ENCODE data around the gene CCAR1.
"Not testable (repeated sequence)": the region's sequence is repeated elsewhere in the genome, so short reads cannot be mapped to it uniquely, and the experiment has no call there.

Gene CCAR1, protein sequence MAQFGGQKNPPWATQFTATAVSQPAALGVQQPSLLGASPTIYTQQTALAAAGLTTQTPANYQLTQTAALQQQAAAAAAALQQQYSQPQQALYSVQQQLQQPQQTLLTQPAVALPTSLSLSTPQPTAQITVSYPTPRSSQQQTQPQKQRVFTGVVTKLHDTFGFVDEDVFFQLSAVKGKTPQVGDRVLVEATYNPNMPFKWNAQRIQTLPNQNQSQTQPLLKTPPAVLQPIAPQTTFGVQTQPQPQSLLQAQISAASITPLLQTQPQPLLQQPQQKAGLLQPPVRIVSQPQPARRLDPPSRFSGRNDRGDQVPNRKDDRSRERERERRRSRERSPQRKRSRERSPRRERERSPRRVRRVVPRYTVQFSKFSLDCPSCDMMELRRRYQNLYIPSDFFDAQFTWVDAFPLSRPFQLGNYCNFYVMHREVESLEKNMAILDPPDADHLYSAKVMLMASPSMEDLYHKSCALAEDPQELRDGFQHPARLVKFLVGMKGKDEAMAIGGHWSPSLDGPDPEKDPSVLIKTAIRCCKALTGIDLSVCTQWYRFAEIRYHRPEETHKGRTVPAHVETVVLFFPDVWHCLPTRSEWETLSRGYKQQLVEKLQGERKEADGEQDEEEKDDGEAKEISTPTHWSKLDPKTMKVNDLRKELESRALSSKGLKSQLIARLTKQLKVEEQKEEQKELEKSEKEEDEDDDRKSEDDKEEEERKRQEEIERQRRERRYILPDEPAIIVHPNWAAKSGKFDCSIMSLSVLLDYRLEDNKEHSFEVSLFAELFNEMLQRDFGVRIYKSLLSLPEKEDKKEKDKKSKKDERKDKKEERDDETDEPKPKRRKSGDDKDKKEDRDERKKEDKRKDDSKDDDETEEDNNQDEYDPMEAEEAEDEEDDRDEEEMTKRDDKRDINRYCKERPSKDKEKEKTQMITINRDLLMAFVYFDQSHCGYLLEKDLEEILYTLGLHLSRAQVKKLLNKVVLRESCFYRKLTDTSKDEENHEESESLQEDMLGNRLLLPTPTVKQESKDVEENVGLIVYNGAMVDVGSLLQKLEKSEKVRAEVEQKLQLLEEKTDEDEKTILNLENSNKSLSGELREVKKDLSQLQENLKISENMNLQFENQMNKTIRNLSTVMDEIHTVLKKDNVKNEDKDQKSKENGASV

GRCh38 chr10:68720793-68721672 lies at the start of gene CCAR1:
Gene CCAR1, plus strand, starts transcription at chr10:68721239. Its CDS starts 1,266 bp downstream, at chr10:68722505.
- peak; percentile 86 to 89 (median 87) for DNase-seq (ENCODE audit: low read depth in 2 of 3, low spot score in 2 of 3)

GRCh38 chr10:68684413-68684812 lies 36.6 kb upstream of the CCAR1 start:
- no peak for DNase-seq (ENCODE audit: low read depth in 2 of 3, low spot score in 2 of 3)

GRCh38 chr10:68696018-68696417 lies 25.0 kb upstream of the CCAR1 start:
- DNase-seq (ENCODE audit: low read depth in 2 of 3, low spot score in 2 of 3): no peak

DNA sequence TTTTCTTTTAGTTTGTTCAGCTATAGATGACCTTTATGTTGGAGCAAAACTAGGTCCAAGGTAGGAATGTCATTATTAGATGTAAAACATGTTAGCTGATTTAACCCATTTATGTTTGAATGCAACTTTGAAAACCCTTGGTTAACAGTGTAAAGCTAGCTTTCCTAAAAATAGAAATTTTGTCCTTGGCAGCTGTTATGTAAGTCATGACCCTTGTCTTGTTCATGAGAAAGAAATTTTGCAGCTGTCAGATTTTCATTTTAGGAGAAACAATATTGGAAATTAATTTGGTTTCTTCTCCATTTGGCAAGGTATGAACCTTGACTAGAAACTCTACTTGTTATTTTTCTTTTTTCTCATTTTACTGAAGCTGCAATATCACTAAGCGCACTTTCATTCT lies 23.9 kb upstream of the CCAR1 start:
- no peak for DNase-seq (ENCODE audit: low read depth in 2 of 3, low spot score in 2 of 3)

DNA sequence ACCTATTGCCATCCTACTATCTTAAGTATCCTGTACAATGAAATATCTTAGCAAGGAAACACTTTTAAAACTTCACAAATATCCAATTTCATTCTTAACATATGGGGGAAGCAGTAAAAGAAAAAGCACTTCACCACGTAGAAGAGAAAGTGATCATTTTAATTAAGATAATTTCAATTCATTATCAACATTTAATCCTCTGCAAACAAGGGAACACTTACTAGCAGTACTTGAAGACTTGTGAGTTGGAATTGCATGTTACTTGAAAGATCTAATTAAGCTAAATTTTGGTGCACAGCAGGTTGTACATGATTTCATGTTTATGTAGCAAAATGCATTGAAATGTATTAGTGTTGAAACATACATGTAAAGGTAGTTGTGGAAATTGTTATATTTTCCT lies 20.8 kb upstream of the CCAR1 start:
- no peak for DNase-seq (ENCODE audit: low read depth in 2 of 3, low spot score in 2 of 3)

GRCh38 chr10:68705548-68705947 lies 15.5 kb upstream of the CCAR1 start:
- DNase-seq (ENCODE audit: low read depth in 2 of 3, low spot score in 2 of 3): no peak

GRCh38 chr10:68708987-68709386 lies 12.1 kb upstream of the CCAR1 start:
- not testable (repeated sequence) for DNase-seq (ENCODE audit: low read depth in 2 of 3, low spot score in 2 of 3)

DNA sequence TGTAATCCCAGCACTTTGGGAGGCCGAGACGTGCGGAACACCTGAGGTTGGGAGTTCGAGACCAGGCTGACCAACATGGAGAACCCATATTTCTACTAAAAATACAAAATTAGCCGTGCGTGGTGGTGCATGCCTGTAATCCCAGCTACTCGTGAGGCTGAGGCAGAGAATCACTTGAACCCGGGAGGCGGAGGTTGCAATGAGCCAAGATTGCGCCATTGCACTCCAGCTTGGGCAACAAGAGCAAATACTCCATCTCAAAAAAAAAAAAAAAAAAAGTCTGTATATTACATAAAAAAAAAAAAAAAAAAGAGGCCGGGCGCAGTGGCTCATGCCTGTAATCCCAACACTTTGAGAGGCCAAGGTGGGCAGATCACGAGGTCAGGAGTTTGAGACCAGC lies 8.0 kb upstream of the CCAR1 start:
- not testable (repeated sequence) for DNase-seq (ENCODE audit: low read depth in 2 of 3, low spot score in 2 of 3)

DNA sequence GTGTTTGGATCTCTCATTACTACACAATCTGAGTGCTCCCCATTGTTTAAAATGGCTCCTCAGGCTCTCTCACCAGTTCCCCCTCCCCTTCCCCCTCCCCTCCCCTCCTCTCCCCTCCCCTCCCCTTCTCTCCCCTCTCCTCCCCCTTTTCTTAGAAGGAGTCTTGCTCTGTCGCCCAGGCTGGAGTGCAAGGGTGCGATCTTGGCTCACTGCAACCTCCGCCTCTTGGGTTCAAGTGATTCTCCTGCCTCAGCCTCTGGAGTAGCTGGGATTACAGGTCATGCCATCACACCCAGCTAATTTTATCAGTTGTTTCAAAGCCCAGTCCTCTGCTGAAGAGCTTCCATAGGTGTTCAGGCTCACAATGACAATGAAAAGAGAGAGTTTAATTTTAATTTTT lies 3.6 kb upstream of the CCAR1 start:
- no peak for DNase-seq (ENCODE audit: low read depth in 2 of 3, low spot score in 2 of 3)

- no peak for DNase-seq (ENCODE audit: low read depth in 2 of 3, low spot score in 2 of 3)
Observed at GRCh38 chr10:68721673-68722335, 765 bp downstream of the CCAR1 start.

DNA sequence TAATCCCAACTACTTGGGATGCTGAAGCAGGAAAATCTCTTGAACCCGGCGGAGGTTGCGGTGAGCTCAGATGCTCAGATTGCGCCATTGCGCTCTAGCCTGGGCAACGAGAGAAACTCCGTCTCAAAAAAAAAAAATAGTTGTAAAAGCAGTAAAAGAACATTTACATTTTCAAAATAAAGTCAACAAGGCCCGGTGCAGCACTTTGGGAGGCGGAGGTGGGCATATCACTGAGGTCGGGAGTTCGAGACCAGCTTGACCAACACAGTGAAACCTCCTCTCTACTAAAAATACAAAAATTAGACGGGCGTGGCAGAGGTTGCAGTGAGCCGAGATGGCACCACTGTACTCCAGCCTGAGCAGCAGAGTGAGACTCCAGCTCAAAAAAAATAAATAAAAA lies 4.0 kb downstream of the CCAR1 start:
- no peak for DNase-seq (ENCODE audit: low read depth in 2 of 3, low spot score in 2 of 3)

- DNase-seq (ENCODE audit: low read depth in 2 of 3, low spot score in 2 of 3): no peak
Observed at GRCh38 chr10:68727146-68727545, 6.1 kb downstream of the CCAR1 start.

GRCh38 chr10:68732651-68733050 lies 11.6 kb downstream of the CCAR1 start:
- no peak for DNase-seq (ENCODE audit: low read depth in 2 of 3, low spot score in 2 of 3)

- DNase-seq (ENCODE audit: low read depth in 2 of 3, low spot score in 2 of 3): no peak
Observed at GRCh38 chr10:68734349-68734748, 13.3 kb downstream of the CCAR1 start.

- no peak for DNase-seq (ENCODE audit: low read depth in 2 of 3, low spot score in 2 of 3)
Observed at GRCh38 chr10:68735119-68735518, 14.1 kb downstream of the CCAR1 start.

DNA sequence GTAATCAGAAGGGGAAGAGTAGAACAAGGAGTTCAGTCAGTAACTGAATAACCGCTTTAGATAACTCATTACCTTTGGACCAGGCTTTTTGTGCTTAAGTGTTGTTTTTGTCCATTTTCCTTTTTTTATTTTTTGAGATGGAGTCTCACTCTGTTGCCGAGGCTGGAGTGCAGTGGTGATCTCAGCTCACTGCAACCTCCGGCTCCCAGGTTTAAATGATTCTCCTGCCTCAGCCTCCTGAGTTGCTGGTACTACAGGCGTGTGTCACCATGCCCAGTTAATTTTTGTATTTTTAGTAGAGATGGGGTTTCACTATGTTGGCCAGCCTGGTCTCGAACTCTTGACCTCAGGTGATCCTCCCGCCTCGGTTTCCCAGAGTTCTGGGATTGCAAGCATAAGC lies 14.7 kb downstream of the CCAR1 start:
- DNase-seq (ENCODE audit: low read depth in 2 of 3, low spot score in 2 of 3): not testable (repeated sequence)

DNA sequence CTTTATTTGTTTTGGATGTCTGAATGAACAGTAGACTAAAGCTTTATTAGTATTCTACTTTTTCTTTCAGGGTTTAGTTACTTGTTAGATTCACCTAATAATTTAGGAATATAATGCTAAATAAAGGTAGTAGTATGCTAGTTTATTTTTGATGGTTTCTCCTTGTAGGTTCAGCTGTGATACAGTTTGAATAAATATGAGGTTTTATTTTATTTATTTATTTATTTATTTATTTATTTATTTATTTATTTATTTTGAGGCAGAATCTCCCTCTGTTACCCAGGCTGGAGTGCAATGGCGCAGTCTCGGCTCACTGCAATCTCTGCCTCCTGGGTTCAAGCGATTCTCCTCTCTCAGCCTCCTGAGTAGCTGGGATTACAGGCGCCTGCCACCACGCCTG lies 19.6 kb downstream of the CCAR1 start:
- DNase-seq (ENCODE audit: low read depth in 2 of 3, low spot score in 2 of 3): not testable (repeated sequence)

GRCh38 chr10:68742397-68742796 lies 21.4 kb downstream of the CCAR1 start:
- no peak for DNase-seq (ENCODE audit: low read depth in 2 of 3, low spot score in 2 of 3)

- DNase-seq (ENCODE audit: low read depth in 2 of 3, low spot score in 2 of 3): no peak
Observed at GRCh38 chr10:68752711-68753350, 31.8 kb downstream of the CCAR1 start.

GRCh38 chr10:68756246-68756645 lies 35.2 kb downstream of the CCAR1 start:
- no peak for DNase-seq (ENCODE audit: low read depth in 2 of 3, low spot score in 2 of 3)

All from activated CD8-positive, alpha-beta memory T cell treated with anti-CD3 and anti-CD28 coated beads for 48 hours (primary cell).